K562 (cell line): ENCODE data around the gene TANC1. TPM values are rescaled to one million over a fixed set of nuclear protein-coding genes. Genes with fewer than 3 reads are reported as not detected.

Source experiments
- ATAC-seq: fragments of 200-7000 bp; cut with Tn5 transposase; 3 replicates; pipeline ENCODE4 v1.9.1; 2020; ENCODE audit warnings: moderate library complexity
- BruUV-seq: library from RNA; stranded (reverse); fragments of 400-500 nt; replicated peaks from 2 replicates; lab custom pipeline; 2021; lab: Mats Ljungman, UMichigan
- CTCF ChIA-PET: fragments of 300-600 bp; formaldehyde crosslinking; extraction: SDS; loops from one replicate; lab custom pipeline; 2021; ENCODE audit warnings: low intra/inter-chr PET ratio; lab: Yijun Ruan, JAX
- POLR2A ChIA-PET: fragments of 300-600, 350-650 bp; sonication (Branson Sonifier 250); formaldehyde crosslinking; extraction: SDS; loops from one replicate; lab custom pipeline; 2021; ENCODE audit warnings: antibody characterized with exemption, inconsistent platforms; lab: Yijun Ruan, JAX
- DNase-seq, 4 experiments: peaks; one replicate each; pipeline versions ENCODE4 v3.0.0 to v3.0.0-alpha.2; 2011 to 2018; ENCODE audit warnings: low spot score in 3 of 4, mixed read lengths in 3 of 4; ENCODE audit errors: extremely low read depth in 1 of 4
- FAIRE-seq: peaks from 2 replicates; lab custom pipeline; 2011; peaks lifted over from hg19 to GRCh38; lab: Jason Lieb, UNC
- H2AFZ ChIP-seq: 2 replicates; pipeline ENCODE4 v1.6.0; 2011; ENCODE audit warnings: low read depth, low read length, control low read depth, inconsistent platforms
- H3K27ac ChIP-seq: fragments of 200-600 bp; 3 replicates; pipeline ENCODE4 v1.8.0; 2011; ENCODE audit warnings: low read depth, mild to moderate bottlenecking, control low read depth, inconsistent platforms, low read length, moderate library complexity, mixed read lengths; ENCODE audit errors: extremely low read depth
- H3K27me3 ChIP-seq, 2 experiments: fragments of 300-600 bp in 1 of 2; 2 replicates in 1 of 2; 3 replicates in 1 of 2; pipeline versions ENCODE4 v1.6.0 to v1.8.0; 2011; ENCODE audit warnings: inconsistent platforms in 2 of 2, low read length in 2 of 2, mild to moderate bottlenecking in 1 of 2, mixed read lengths in 1 of 2, moderate library complexity in 1 of 2; ENCODE audit not compliant: control insufficient read depth in 2 of 2, insufficient read depth in 2 of 2
- H3K36me3 ChIP-seq: fragments of 300-600 bp; 3 replicates; pipeline ENCODE4 v1.8.0; 2011; ENCODE audit warnings: mild to moderate bottlenecking, low read length, inconsistent platforms; ENCODE audit not compliant: control insufficient read depth, insufficient read depth
- H3K4me1 ChIP-seq, 2 experiments: fragments of 200-600 bp in 1 of 2; replicated peaks in 1 of 2; 2 replicates in 1 of 2; 3 replicates in 1 of 2; pipeline versions ENCODE4 v1.5.1 to v1.8.0; 2011; ENCODE audit warnings: inconsistent platforms in 2 of 2, low read length in 2 of 2, mild to moderate bottlenecking in 1 of 2, mixed read lengths in 1 of 2, moderate library complexity in 1 of 2; ENCODE audit not compliant: control insufficient read depth in 2 of 2, insufficient read depth in 2 of 2
- H3K4me2 ChIP-seq: 2 replicates; pipeline ENCODE4 v1.6.1; 2011; ENCODE audit warnings: low read length, control low read depth, inconsistent platforms, mixed read lengths; ENCODE audit not compliant: insufficient read depth
- H3K4me3 ChIP-seq: fragments of 200-600 bp; sonication (generic), shearing (Covaris generic); 2 replicates; pipeline ENCODE4 v1.5.1; 2016; ENCODE audit warnings: control low read depth, inconsistent platforms
- H3K79me2 ChIP-seq: fragments of 200-600 bp; 3 replicates; pipeline ENCODE4 v1.8.0; 2011; ENCODE audit warnings: low read length, inconsistent platforms; ENCODE audit not compliant: control insufficient read depth, insufficient read depth
- H3K9ac ChIP-seq, 2 experiments: 2 replicates each; pipeline versions ENCODE4 v1.6.0 to v1.6.1; 2011; ENCODE audit warnings: low read depth in 2 of 2, low read length in 2 of 2, control low read depth in 1 of 2, inconsistent platforms in 1 of 2, mild to moderate bottlenecking in 1 of 2, mixed read lengths in 1 of 2; ENCODE audit not compliant: insufficient read depth in 1 of 2
- H3K9me1 ChIP-seq: one replicate; pipeline ENCODE4 v1.6.0; 2011; ENCODE audit warnings: inconsistent platforms, mild to moderate bottlenecking, low read length, moderate library complexity; ENCODE audit not compliant: control insufficient read depth, insufficient read depth
- H3K9me3 ChIP-seq: replicated peaks from 2 replicates; pipeline ENCODE4 v1.5.1; 2011; ENCODE audit warnings: low read depth, low read length, inconsistent platforms; ENCODE audit not compliant: control insufficient read depth, insufficient read depth
- H4K20me1 ChIP-seq: replicated peaks from 2 replicates; pipeline ENCODE4 v1.6.1; 2011; ENCODE audit warnings: low read length, inconsistent platforms, mixed read lengths; ENCODE audit not compliant: control insufficient read depth, insufficient read depth
- CBX2 ChIP-seq: fragments of 200-600 bp; sonication (generic); IDR thresholded peaks from one replicate; pipeline ENCODE4 v1.6.1; 2012; ENCODE audit warnings: mild to moderate bottlenecking, low read length, inconsistent platforms; ENCODE audit not compliant: insufficient read depth, poor library complexity, severe bottlenecking
- CHD2 ChIP-seq: IDR thresholded peaks from 2 replicates; pipeline ENCODE4 v1.6.1; 2011; ENCODE audit warnings: low read depth, low read length
- E4F1 ChIP-seq: fragments of 250-450 bp; sonication (Bioruptor Pico); IDR thresholded peaks from 2 replicates; pipeline ENCODE4 v1.5.0; 2021; ENCODE audit warnings: mild to moderate bottlenecking, borderline replicate concordance
- GTF3C2 ChIP-seq: IDR thresholded peaks from 3 replicates; pipeline ENCODE4 v1.6.1; 2011; ENCODE audit warnings: borderline replicate concordance, mild to moderate bottlenecking, moderate library complexity; ENCODE audit not compliant: insufficient read length; ENCODE audit errors: extremely low read depth
- KLF1 ChIP-seq: fragments of 450-650 bp; IDR thresholded peaks from 2 replicates; pipeline ENCODE4 v1.6.1; 2016; ENCODE audit warnings: missing genetic modification characterization, missing compliant biosample characterization
- MAZ ChIP-seq, 2 experiments: fragments of 450-650 bp in 1 of 2; sonication (generic) in 1 of 2; formaldehyde crosslinking; IDR thresholded peaks in 1 of 2; conservative IDR thresholded peaks in 1 of 2; 2 replicates each; pipeline versions ENCODE4 v1.4.0 to v1.5.0; 2020; ENCODE audit warnings: mild to moderate bottlenecking in 1 of 2, missing genetic modification reagents in 1 of 2
- MYNN ChIP-seq, 2 experiments: sonication (generic); formaldehyde crosslinking in 1 of 2; IDR thresholded peaks; 2 replicates each; pipeline versions ENCODE4 v1.5.0 to v1.6.1; 2016 to 2020; ENCODE audit warnings: antibody characterized with exemption in 1 of 2, missing genetic modification reagents in 1 of 2
- NR2F6 ChIP-seq: fragments of 450-650 bp; formaldehyde crosslinking; IDR thresholded peaks from 2 replicates; pipeline ENCODE4 v1.4.0; 2020; ENCODE audit warnings: mild to moderate bottlenecking
- SMARCE1 ChIP-seq: fragments of 450-650 bp; IDR thresholded peaks from 2 replicates; pipeline ENCODE4 v1.7.1; 2016; ENCODE audit warnings: mild to moderate bottlenecking
- SP2 ChIP-seq: IDR thresholded peaks from 2 replicates; pipeline ENCODE4 v1.6.1; 2011; ENCODE audit warnings: mild to moderate bottlenecking, low read depth, low read length, moderate library complexity; ENCODE audit not compliant: poor library complexity, severe bottlenecking; ENCODE audit errors: extremely low read depth
- TAF9B ChIP-seq: fragments of 450-650 bp; IDR thresholded peaks from 2 replicates; pipeline ENCODE4 v1.6.1; 2018; ENCODE audit warnings: mild to moderate bottlenecking; ENCODE audit not compliant: partially characterized antibody
- TRIM25 ChIP-seq: fragments of 450-650 bp; IDR thresholded peaks from 2 replicates; pipeline ENCODE4 v1.7.0; 2016; ENCODE audit warnings: borderline replicate concordance
- WGBS: fragments of 100-300 bp; shearing (Covaris generic); methylation state at CpG from one replicate; pipeline ENCODE4 v1.1.6; 2016; ENCODE audit warnings: low coverage, mixed read lengths; ENCODE audit not compliant: insufficient coverage; ENCODE audit errors: missing lambda C conversion rate; 5-methylcytosine and 5-hydroxymethylcytosine counted together
- in situ Hi-C: fragments of 300-500 bp; cut with MboI; formaldehyde crosslinking; loops from 4 replicates; pipeline ENCODE4 v1.15.0; 2018; ENCODE audit warnings: inconsistent platforms, mixed read lengths
- intact Hi-C: fragments of 100-400 bp; cut with micrococcal nuclease; formaldehyde crosslinking; loops from 2 replicates; pipeline ENCODE4 v1.14.2; 2022
- polyA plus RNA-seq, 8 experiments: library from polyadenylated mRNA; depleted of rRNA in 4 of 8; stranded (reverse) in 5 of 8; unstranded in 3 of 8; fragments of >200 nt; fragmentation: Nextera tagmentation in 2 of 8; fragmentation: Illumina TruSeq in 1 of 8; extraction: Ambion mirVana in 2 of 8; extraction: Trizol in 1 of 8; gene quantifications; 2 replicates each; pipeline versions ENCODE4 v1.2.1 to v1.2.3, GENCODE V29; 2011 to 2014; ENCODE audit warnings: inconsistent platforms in 1 of 8, missing spikeins in 1 of 8
- total RNA-seq, 7 experiments: library from RNA; depleted of rRNA in 6 of 7; stranded (reverse); fragments of >200 nt in 6 of 7; fragmentation: Illumina TruSeq in 2 of 7; extraction: Trizol in 2 of 7; gene quantifications; 2 replicates each; pipeline versions ENCODE4 v1.2.1 to v1.2.3, GENCODE V29; 2011 to 2021; ENCODE audit warnings: low replicate concordance in 1 of 7

The TANC1 gene
- total and polyA plus RNA-seq, 9 of the 15 experiments (the other 6 are each of a cell fraction or from before 2014, with no cell fraction given), result under 0.01 to 0.20 (median 0.07) TPM; not detected in 1

GRCh38 chr2:159076241-159076640, 107.8 kb downstream of the TANC1 start:
- no TSS peak for BruUV-seq
- H3K27me3 ChIP-seq, result peaks cover 2 to 9% of the 10 kb centered on the region in 2 experiments; a peak in 4 of 5 replicates
- no peak for ATAC-seq
- H3K4me3 ChIP-seq, result no peak overlapping the region
- H3K9me1 ChIP-seq, result no peaks in the 10 kb centered on the region
- H3K4me2 ChIP-seq, result no peak overlapping the region
- H3K4me1 ChIP-seq, result no peaks in the 10 kb centered on the region
- 9% methylated on average over 2 of the region's 2 CpGs for WGBS
- POLR2A ChIA-PET, result no interaction called here
- H4K20me1 ChIP-seq, result no peaks in the 10 kb centered on the region
- TF ChIP-seq E4F1 (CRISPR knock-in tag) (no peak), TAF9B (no peak), KLF1 (tag) (no peak), SMARCE1 (no peak), CHD2 (no peak), NR2F6 (no peak), CBX2 (no peak), TRIM25 (no peak), SP2 (no peak), MAZ (CRISPR knock-in tag; conservative IDR thresholded peaks at IDR 0.05 in 1 of 2, IDR thresholded peaks at IDR 0.05 in 1 of 2) (no peak), GTF3C2 (no peak), MYNN (IDR thresholded peaks at IDR 0.05) (no peak), MYNN (CRISPR knock-in tag; IDR thresholded peaks at IDR 0.05) (no peak)
- in situ Hi-C loops (no loop called here), intact Hi-C loops (no loop called here)
- FAIRE-seq, result no peak
- no peak overlapping the region for H2AFZ ChIP-seq
- DNase-seq, result no peak
- H3K36me3 ChIP-seq, result no peaks in the 10 kb centered on the region
- no peak overlapping the region for H3K27ac ChIP-seq
- no peaks in the 10 kb centered on the region for H3K79me2 ChIP-seq
- H3K9me3 ChIP-seq, result no peaks in the 10 kb centered on the region
- CTCF ChIA-PET, result interaction anchor here (1.0 kb wide), 1 partner anchor 175 kb away, joined by 3 read pairs; no protein-coding TSS in a partner anchor
- no peak overlapping the region for H3K9ac ChIP-seq
